Measurements from ENCODE around the gene APLP2. TPM values are rescaled to one million over a fixed set of nuclear protein-coding genes. Genes with fewer than 3 reads are reported as not detected.

The APLP2 gene
- total RNA-seq (2016; rRNA removed; fragmentation: Illumina TruSeq; extraction: Trizol) (154 and 315 TPM in 2 replicates), polyA plus RNA-seq (2011; rRNA removed) (591 and 594 TPM in 2 replicates), polyA minus RNA-seq (2011; rRNA and poly(A)+ RNA removed; ENCODE audit: low replicate concordance) (59.6 and 259 TPM in 2 replicates), Bru-seq, nascent RNA (percentile 91 among the genes with signal in this experiment), BruChase-seq, experiment 1, labeled RNA remaining after a 6-hour chase (percentile 93 among the genes with signal in this experiment), BruChase-seq, experiment 2, labeled RNA remaining after a 2-hour chase (percentile 92 among the genes with signal in this experiment)
- total RNA-seq (2016; cell fraction: cytosol; rRNA removed; fragmentation: Illumina TruSeq; extraction: Trizol; ENCODE audit: low read depth): 34.6 and 35.6 TPM in 2 replicates
- total RNA-seq (2016; cell fraction: insoluble cytoplasmic fraction; rRNA removed; fragmentation: Illumina TruSeq; extraction: Trizol): 137 and 320 TPM in 2 replicates
- 41.4 and 45.9 TPM in 2 replicates for total RNA-seq (2016; cell fraction: membrane; rRNA removed; fragmentation: Illumina TruSeq; extraction: Trizol)
- 264 and 296 TPM in 2 replicates for total RNA-seq (2016; cell fraction: nucleus; rRNA removed; fragmentation: Illumina TruSeq; extraction: Trizol)
- polyA plus RNA-seq (2011; cell fraction: cytosol; rRNA removed): 396 and 486 TPM in 2 replicates
- 223 and 286 TPM in 2 replicates for polyA plus RNA-seq (2011; cell fraction: nucleus; rRNA removed)
- 481 and 597 TPM in 2 replicates for polyA plus RNA-seq (2012)
- 12.9 and 14.3 TPM in 2 replicates for polyA plus RNA-seq (2016; cell fraction: cytosol; fragmentation: Illumina TruSeq; extraction: Trizol; ENCODE audit: low read depth)
- polyA plus RNA-seq (2016; cell fraction: insoluble cytoplasmic fraction; fragmentation: Illumina TruSeq; extraction: Trizol; ENCODE audit: low read depth): 150 and 155 TPM in 2 replicates
- 25.1 and 29.6 TPM in 2 replicates for polyA plus RNA-seq (2016; cell fraction: membrane; fragmentation: Illumina TruSeq; extraction: Trizol; ENCODE audit: low read depth)
- 409 and 433 TPM in 2 replicates for polyA plus RNA-seq (2016; cell fraction: nucleus; fragmentation: Illumina TruSeq; extraction: Trizol; ENCODE audit: insufficient read depth, low read depth)
- polyA minus RNA-seq (2011; cell fraction: cytosol; rRNA and poly(A)+ RNA removed): 166 and 220 TPM in 2 replicates
- 124 and 168 TPM in 2 replicates for polyA minus RNA-seq (2011; cell fraction: nucleus; rRNA and poly(A)+ RNA removed)
- long read RNA-seq, experiment 1, transcript APLP2-203 (17 exons, 3,270 nt): minor isoform, 35 of 351 reads
- long read RNA-seq, experiment 1, transcript APLP2-210 (16 exons, 2,530 nt): major isoform, 81 of 351 reads
- long read RNA-seq, experiment 1, partial matches to known transcripts: 199 of 351 reads
- long read RNA-seq, experiment 1, other reads (novel, unspliced or antisense): 28 of 351 reads
- long read RNA-seq, experiment 2, transcript APLP2-203 (17 exons, 3,270 nt): minor isoform, 67 of 874 reads
- long read RNA-seq, experiment 2, transcript APLP2-215 (3 exons, 1,322 nt): minor isoform, 7 of 874 reads
- long read RNA-seq, experiment 2, transcript APLP2-210 (16 exons, 2,530 nt): major isoform, 203 of 874 reads
- long read RNA-seq, experiment 2, transcript APLP2-207 (2 exons, 1,590 nt): minor isoform, 8 of 874 reads
- long read RNA-seq, experiment 2, partial matches to known transcripts: 516 of 874 reads
- long read RNA-seq, experiment 2, other reads (novel, unspliced or antisense): 70 of 874 reads

DNA sequence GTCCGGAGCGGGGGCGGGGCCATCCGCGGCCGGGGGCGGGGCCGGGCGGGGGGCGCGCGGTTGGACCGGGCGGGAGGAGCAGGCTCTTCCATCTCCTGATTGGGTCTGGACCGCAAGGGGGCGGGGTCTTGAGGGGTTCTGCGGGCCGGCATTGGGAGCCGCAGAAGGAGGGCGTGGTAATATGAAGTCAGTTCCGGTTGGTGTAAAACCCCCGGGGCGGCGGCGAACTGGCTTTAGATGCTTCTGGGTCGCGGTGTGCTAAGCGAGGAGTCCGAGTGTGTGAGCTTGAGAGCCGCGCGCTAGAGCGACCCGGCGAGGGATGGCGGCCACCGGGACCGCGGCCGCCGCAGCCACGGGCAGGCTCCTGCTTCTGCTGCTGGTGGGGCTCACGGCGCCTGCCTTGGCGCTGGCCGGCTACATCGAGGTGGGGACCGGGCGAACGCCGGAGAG lies at the start of gene APLP2:
Gene APLP2 (plus strand): TSS at position 236 of the 450 bp plus-strand sequence. CDS start 84 bp downstream, at position 320.
- no CpG with 5 or more reads among the region's 51 CpGs for WGBS (ENCODE audit: low lambda C conversion rate)
- peak within 1 kb of the TSS; percentile 71 for H3K27ac ChIP-seq (ENCODE audit: extremely low read length, insufficient read depth, low read length)
- peak within 1 kb of the TSS; percentile 84 to 98 (median 97) for H3K4me3 ChIP-seq (replicated peaks in 1 of 3; ENCODE audit: insufficient read depth in 1 of 3, low read depth in 2 of 3, low read length in 3 of 3)
- intact Hi-C loops (cut with micrococcal nuclease; ENCODE audit: unreplicated experiment) (loop anchor here (1.0 to 2.0 kb wide), 3 partner anchors 55 to 103 kb away; partner anchors contain the start of gene PRDM10), in situ Hi-C loops (cut with HindIII; ENCODE audit: extremely low pct_ligation_motif_present, low pct_unique_long_range_greater_than_20kb) (no loop called here)
- H3K9ac ChIP-seq (ENCODE audit: insufficient read depth, low read depth, low read length): peak within 1 kb of the TSS; percentile 84
- H2AFZ ChIP-seq (ENCODE audit: low read length): no peak within 1 kb of the TSS
- H3K27me3 ChIP-seq (ENCODE audit: control insufficient read depth in 1 of 2, insufficient read depth in 2 of 2, low read length in 2 of 2): no peaks in the 10 kb centered on the region
- peak within 1 kb of the TSS; percentile 80 for H3K4me2 ChIP-seq (ENCODE audit: low read depth, low read length)
- CTCF ChIA-PET (ENCODE audit: low intra/inter-chr PET ratio, low total read pairs): interaction anchor here (1.4 kb wide), 2 partner anchors 63 to 147 kb away, joined by 3 to 6 read pairs; no protein-coding TSS in a partner anchor
- FAIRE-seq (no peak), DNase-seq (ENCODE audit: low spot score) (peak; percentile 97), ATAC-seq (peak; percentile 78)
- peaks cover 39% of the 10 kb centered on the region for H3K4me1 ChIP-seq (ENCODE audit: insufficient read depth, low read length)
- H4K20me1 ChIP-seq (ENCODE audit: insufficient read depth, low read length): peaks cover 16% of the 10 kb centered on the region
- POLR2A ChIA-PET: interaction anchor here (1.0 to 5.4 kb wide), 10 partner anchors 14 to 94 kb away, joined by 3 to 70 read pairs (median 6); partner anchors contain the start of gene PRDM10
- H3K36me3 ChIP-seq (replicated peaks in 1 of 2; ENCODE audit: control insufficient read depth in 1 of 2, insufficient read depth in 2 of 2, low read length in 2 of 2): no peaks in the 10 kb centered on the region
- H3K79me2 ChIP-seq (ENCODE audit: insufficient read depth, low read length): peaks cover 44% of the 10 kb centered on the region
- H3K9me3 ChIP-seq (ENCODE audit: low read length): no peaks in the 10 kb centered on the region
- BruUV-seq (replicated peaks): no TSS peak
- TF ChIP-seq ZSCAN12 (CRISPR knock-in tag; IDR thresholded peaks at IDR 0.05) (no peak), CEBPB (IDR thresholded peaks at IDR 0.05; ENCODE audit: borderline replicate concordance, low read depth, low read length) (no peak), ZSCAN20 (CRISPR knock-in tag; IDR thresholded peaks at IDR 0.05; ENCODE audit: borderline replicate concordance) (0 out of 2 replicates have a peak, but pooled peaks have one; percentile 44), MYNN (CRISPR knock-in tag; IDR thresholded peaks at IDR 0.05; ENCODE audit: low read depth) (0 out of 2 replicates have a peak, but pooled peaks have one; percentile 62), ELF3 (CRISPR knock-in tag; IDR thresholded peaks at IDR 0.05) (peak; percentile 63; the same call in 1 of the 2 replicates), KAT7 (CRISPR knock-in tag; IDR thresholded peaks at IDR 0.05; ENCODE audit: borderline replicate concordance) (no peak), KDM2A (CRISPR knock-in tag; IDR thresholded peaks at IDR 0.05; ENCODE audit: borderline replicate concordance, low read depth) (peak; percentile 66; the same call in 1 of the 2 replicates), TAF1 (CRISPR knock-in tag; IDR thresholded peaks at IDR 0.05) (peak; percentile 100), ZNF446 (CRISPR knock-in tag; IDR thresholded peaks at IDR 0.05) (0 out of 2 replicates have a peak, but pooled peaks have one; percentile 50), NCOA1 (CRISPR knock-in tag; IDR thresholded peaks at IDR 0.05) (no peak), RFX3 (CRISPR knock-in tag; IDR thresholded peaks at IDR 0.05) (no peak)
- TF ChIP-seq, protein P1, sequence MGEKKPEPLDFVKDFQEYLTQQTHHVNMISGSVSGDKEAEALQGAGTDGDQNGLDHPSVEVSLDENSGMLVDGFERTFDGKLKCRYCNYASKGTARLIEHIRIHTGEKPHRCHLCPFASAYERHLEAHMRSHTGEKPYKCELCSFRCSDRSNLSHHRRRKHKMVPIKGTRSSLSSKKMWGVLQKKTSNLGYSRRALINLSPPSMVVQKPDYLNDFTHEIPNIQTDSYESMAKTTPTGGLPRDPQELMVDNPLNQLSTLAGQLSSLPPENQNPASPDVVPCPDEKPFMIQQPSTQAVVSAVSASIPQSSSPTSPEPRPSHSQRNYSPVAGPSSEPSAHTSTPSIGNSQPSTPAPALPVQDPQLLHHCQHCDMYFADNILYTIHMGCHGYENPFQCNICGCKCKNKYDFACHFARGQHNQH (CRISPR knock-in tag; IDR thresholded peaks at IDR 0.05): peak; percentile 42; the same call in 1 of the 2 replicates
- TF ChIP-seq, protein P2, sequence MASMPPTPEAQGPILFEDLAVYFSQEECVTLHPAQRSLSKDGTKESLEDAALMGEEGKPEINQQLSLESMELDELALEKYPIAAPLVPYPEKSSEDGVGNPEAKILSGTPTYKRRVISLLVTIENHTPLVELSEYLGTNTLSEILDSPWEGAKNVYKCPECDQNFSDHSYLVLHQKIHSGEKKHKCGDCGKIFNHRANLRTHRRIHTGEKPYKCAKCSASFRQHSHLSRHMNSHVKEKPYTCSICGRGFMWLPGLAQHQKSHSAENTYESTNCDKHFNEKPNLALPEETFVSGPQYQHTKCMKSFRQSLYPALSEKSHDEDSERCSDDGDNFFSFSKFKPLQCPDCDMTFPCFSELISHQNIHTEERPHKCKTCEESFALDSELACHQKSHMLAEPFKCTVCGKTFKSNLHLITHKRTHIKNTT (CRISPR knock-in tag; IDR thresholded peaks at IDR 0.05): no peak
- TF ChIP-seq, protein P3, sequence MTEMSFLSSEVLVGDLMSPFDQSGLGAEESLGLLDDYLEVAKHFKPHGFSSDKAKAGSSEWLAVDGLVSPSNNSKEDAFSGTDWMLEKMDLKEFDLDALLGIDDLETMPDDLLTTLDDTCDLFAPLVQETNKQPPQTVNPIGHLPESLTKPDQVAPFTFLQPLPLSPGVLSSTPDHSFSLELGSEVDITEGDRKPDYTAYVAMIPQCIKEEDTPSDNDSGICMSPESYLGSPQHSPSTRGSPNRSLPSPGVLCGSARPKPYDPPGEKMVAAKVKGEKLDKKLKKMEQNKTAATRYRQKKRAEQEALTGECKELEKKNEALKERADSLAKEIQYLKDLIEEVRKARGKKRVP (CRISPR knock-in tag; IDR thresholded peaks at IDR 0.05): 0 out of 4 replicates have a peak, but pooled peaks of 1 of the 2 experiments have one; percentile 9

All from HepG2 (cell line).